PFSK-1 (cell line): ENCODE data around the gene METTL24.

Source experiments
- FOXP2 ChIP-seq: optimal IDR thresholded peaks from 2 replicates; pipeline ENCODE3; 2011; ENCODE audit warnings: borderline replicate concordance, control low read depth, inconsistent platforms; ENCODE audit not compliant: insufficient read depth; ENCODE audit errors: extremely low read length, extremely low read depth
- POLR2AphosphoS5 ChIP-seq: IDR thresholded peaks from 2 replicates; pipeline ENCODE4 v1.6.1; 2012; ENCODE audit warnings: low read depth, mild to moderate bottlenecking, control low read depth, low read length, moderate library complexity
- REST ChIP-seq, 2 experiments: IDR thresholded peaks; 2 replicates each; pipeline versions ENCODE4 v1.6.1 to v1.8.0; 2011 to 2012; ENCODE audit warnings: low read depth in 2 of 2, low read length in 2 of 2, control low read depth in 1 of 2, inconsistent platforms in 1 of 2, mild to moderate bottlenecking in 1 of 2, moderate library complexity in 1 of 2; ENCODE audit not compliant: insufficient read depth in 1 of 2
- SIN3A ChIP-seq: IDR thresholded peaks from 2 replicates; pipeline ENCODE4 v1.6.1; 2012; ENCODE audit warnings: mild to moderate bottlenecking, low read length, moderate library complexity, borderline replicate concordance; ENCODE audit not compliant: insufficient read depth
- TAF1 ChIP-seq: IDR thresholded peaks from 2 replicates; pipeline ENCODE4 v1.6.1; 2012; ENCODE audit warnings: low read length, control low read depth, borderline replicate concordance; ENCODE audit not compliant: insufficient read depth

The METTL24 gene

GRCh38 chr6:110331816-110332215, 26.3 kb downstream of the METTL24 start:
- TF ChIP-seq FOXP2: no peak
- TF ChIP-seq SIN3A: no peak
- no peak for TF ChIP-seq POLR2AphosphoS5

GRCh38 chr6:110331390-110331789, 26.8 kb downstream of the METTL24 start:
- TF ChIP-seq FOXP2: no peak
- no peak for TF ChIP-seq TAF1
- no peak for TF ChIP-seq SIN3A
- TF ChIP-seq REST (IDR thresholded peaks at IDR 0.05; ENCODE audit: insufficient read depth in 1 of 2, low read depth in 2 of 2, low read length in 2 of 2): no peak
- TF ChIP-seq POLR2AphosphoS5: no peak

DNA sequence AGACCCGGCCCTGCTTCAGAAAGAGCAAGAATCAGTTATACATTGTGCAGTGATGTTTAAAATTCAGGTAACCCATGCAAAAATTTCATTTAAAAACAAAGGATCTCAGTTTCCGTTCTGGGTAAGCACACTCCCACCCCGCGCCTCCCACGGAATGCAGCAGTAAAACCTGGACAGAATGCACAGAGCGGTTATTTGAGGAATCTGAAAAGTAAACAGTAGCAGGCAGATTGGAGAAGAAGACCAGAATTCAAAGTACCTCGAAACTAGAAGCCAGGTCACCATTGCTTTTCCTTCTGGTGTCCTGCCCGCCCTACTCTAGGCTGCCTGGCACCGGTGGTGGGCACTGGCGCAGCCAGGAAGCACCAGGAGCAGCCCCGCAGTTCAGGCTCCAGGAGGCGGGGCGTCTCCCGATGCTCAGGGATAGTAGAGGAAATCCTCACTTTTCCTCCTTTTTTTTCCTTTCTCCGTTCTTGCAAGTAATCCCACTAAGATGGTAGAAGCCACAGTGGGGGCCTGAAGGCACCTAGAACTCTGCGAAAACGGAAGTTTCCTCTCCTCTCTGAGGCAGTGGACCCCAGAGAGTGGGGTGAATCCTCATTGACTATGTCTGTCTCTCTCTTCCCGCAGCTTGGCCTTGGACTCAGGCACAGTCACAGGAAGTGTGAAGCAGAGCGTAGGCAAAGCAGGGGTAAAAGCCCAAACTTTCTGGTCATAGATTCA, 28.3 kb downstream of the METTL24 start:
- TF ChIP-seq REST (IDR thresholded peaks at IDR 0.05; ENCODE audit: insufficient read depth in 1 of 2, low read depth in 2 of 2, low read length in 2 of 2) (no peak), POLR2AphosphoS5 (no peak), TAF1 (no peak)

- TF ChIP-seq SIN3A (no peak), POLR2AphosphoS5 (no peak), TAF1 (no peak), FOXP2 (no peak), REST (IDR thresholded peaks at IDR 0.05; ENCODE audit: insufficient read depth in 1 of 2, low read depth in 2 of 2, low read length in 2 of 2) (no peak)
Measured at GRCh38 chr6:110329348-110329713, 28.8 kb downstream of the METTL24 start.

DNA sequence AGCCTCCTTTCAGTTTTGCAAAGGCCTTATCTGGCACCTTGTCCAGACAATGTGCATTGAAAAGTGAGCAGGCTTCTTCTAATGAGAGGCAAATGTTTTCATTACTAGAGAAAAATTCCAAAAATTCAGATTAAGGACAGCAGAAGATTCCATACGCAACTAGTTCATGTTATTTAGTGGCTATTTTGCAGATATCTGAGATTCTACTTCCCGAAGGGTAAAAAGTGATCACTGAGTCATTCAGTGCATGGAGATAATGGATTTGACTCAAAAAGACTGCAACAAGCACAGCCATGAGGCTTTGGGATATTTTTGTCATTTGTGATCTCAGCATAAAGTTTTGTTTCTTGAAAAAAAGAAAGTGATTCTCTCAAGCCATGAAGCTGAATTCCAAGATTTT, 29.9 kb downstream of the METTL24 start:
- TF ChIP-seq TAF1: no peak
- TF ChIP-seq POLR2AphosphoS5: no peak
- TF ChIP-seq REST (IDR thresholded peaks at IDR 0.05; ENCODE audit: insufficient read depth in 1 of 2, low read depth in 2 of 2, low read length in 2 of 2): no peak
- no peak for TF ChIP-seq FOXP2
- no peak for TF ChIP-seq SIN3A
